Effector memory CD4-positive, alpha-beta T cell (primary cell): Measurements from ENCODE around the gene DNM3.

Experiments used
- DNase-seq, 3 donors: peaks; one replicate each; pipeline ENCODE4 v3.0.0-alpha.2; 2020
- H3K27ac ChIP-seq: 2 replicates; pipeline ENCODE4 v1.7.0; 2013; ENCODE audit warnings: mild to moderate bottlenecking, low read length, moderate library complexity; ENCODE audit not compliant: insufficient read depth, poor library complexity, severe bottlenecking
- H3K27me3 ChIP-seq: replicated peaks from 2 replicates; pipeline ENCODE4 v1.7.0; 2013; ENCODE audit warnings: mild to moderate bottlenecking, low read length; ENCODE audit not compliant: insufficient read depth, control insufficient read depth, poor library complexity, severe bottlenecking
- H3K36me3 ChIP-seq: 2 replicates; pipeline ENCODE4 v1.7.0; 2013; ENCODE audit warnings: mild to moderate bottlenecking, low read length, moderate library complexity; ENCODE audit not compliant: control insufficient read depth, insufficient read depth
- H3K4me1 ChIP-seq: 2 replicates; pipeline ENCODE4 v1.7.0; 2013; ENCODE audit warnings: low read length, mild to moderate bottlenecking; ENCODE audit not compliant: control insufficient read depth, insufficient read depth, poor library complexity, severe bottlenecking
- H3K4me3 ChIP-seq: 2 replicates; pipeline ENCODE4 v1.7.0; 2013; ENCODE audit warnings: low read length, low read depth, mild to moderate bottlenecking; ENCODE audit not compliant: insufficient read depth, poor library complexity, severe bottlenecking
- H3K9me3 ChIP-seq: 2 replicates; pipeline ENCODE4 v1.7.0; 2013; ENCODE audit warnings: mild to moderate bottlenecking, low read length, moderate library complexity; ENCODE audit not compliant: control insufficient read depth

The DNM3 gene

DNA sequence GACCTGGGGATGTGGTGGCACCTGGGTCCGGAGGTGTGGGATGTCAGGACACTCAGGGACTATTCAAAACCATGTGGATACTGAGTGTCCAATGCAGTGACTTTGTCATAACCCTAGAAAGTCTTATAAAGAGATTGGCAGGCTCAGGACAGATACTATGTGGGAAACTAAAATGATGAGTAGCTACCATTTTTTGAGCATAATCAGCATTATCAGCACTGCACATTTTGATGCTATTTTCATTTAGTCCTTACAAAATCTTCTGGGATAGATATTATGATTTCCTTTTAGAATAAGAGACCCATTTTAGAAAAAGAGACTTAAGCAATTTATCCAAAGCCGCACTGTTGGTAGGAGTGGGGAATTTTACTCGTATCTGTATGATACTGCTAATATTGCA lies 93.4 kb downstream of the DNM3 start:
- DNase-seq: no peak
- H3K4me3 ChIP-seq: no peak overlapping the region
- no peaks in the 10 kb centered on the region for H3K9me3 ChIP-seq
- H3K27me3 ChIP-seq: no peaks in the 10 kb centered on the region
- no peaks in the 10 kb centered on the region for H3K4me1 ChIP-seq
- H3K27ac ChIP-seq: no peak overlapping the region
- H3K36me3 ChIP-seq: no peaks in the 10 kb centered on the region

DNA sequence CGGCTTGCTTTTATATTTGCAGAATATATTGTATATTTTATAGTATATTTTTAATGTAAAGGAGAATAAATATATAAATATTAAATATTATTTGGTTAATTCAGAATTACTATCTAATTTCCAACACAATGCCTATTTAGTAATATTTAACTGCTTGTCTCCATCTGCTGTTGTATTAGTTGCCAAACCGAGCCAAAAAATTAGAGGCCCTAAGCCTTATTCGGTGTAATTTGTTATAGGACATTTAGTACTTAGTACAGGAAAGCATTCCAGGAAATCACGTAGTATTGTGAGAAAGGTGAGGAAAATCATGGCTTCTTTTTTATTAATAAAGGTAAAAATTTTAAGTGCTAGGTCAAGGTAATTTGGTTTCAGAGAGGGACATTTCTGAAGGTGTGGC lies 93.8 kb downstream of the DNM3 start:
- Histone ChIP-seq H3K9me3 (no peaks in the 10 kb centered on the region), H3K27me3 (no peaks in the 10 kb centered on the region), H3K4me3 (no peak overlapping the region), H3K4me1 (no peaks in the 10 kb centered on the region), H3K36me3 (no peaks in the 10 kb centered on the region), H3K27ac (no peak overlapping the region)
- no peak for DNase-seq

DNA sequence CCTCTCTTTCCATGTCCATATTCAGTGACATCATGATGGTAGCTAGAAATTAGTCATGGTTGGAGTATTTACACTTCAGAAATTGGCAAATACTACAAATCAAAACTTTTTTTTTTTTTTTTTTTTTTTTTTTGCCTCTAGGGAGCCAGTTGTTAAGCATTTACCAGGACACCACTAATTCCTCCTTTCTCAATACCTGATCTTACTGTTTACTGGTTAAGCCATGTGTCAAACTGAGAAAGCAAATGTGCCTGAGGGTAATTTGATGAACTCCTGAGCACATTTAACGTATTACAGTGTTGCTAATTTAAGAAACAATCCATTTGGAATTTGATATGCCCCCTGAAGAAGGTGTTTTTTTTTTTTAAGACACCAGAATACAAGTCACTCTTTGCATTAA lies 94.4 kb downstream of the DNM3 start:
- Histone ChIP-seq H3K27me3 (no peaks in the 10 kb centered on the region), H3K36me3 (no peaks in the 10 kb centered on the region), H3K4me3 (no peak overlapping the region), H3K9me3 (no peaks in the 10 kb centered on the region), H3K4me1 (no peaks in the 10 kb centered on the region), H3K27ac (no peak overlapping the region)
- no peak for DNase-seq

DNA sequence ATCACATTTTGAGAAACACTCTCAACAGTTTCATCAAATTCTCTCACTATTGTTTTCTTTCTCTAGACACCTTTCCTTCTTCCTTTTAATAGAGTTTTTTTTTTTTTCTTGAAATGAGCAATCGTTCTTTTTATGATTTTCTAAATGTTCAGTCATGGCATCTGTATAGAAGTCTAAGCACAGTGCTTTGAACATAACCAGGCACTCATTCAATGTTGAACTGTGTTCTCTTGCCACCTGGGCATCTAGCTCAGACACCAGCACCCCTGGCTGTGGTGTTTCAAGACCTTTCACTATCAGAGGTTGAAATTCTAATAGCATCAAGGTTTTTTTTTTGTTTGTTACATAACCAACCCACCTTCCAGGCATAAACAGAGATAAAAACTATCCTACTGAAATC lies 96.6 kb downstream of the DNM3 start:
- DNase-seq: no peak
- H3K4me1 ChIP-seq: no peaks in the 10 kb centered on the region
- H3K27ac ChIP-seq: no peak overlapping the region
- no peaks in the 10 kb centered on the region for H3K27me3 ChIP-seq
- no peaks in the 10 kb centered on the region for H3K9me3 ChIP-seq
- no peaks in the 10 kb centered on the region for H3K36me3 ChIP-seq
- no peak overlapping the region for H3K4me3 ChIP-seq

DNA sequence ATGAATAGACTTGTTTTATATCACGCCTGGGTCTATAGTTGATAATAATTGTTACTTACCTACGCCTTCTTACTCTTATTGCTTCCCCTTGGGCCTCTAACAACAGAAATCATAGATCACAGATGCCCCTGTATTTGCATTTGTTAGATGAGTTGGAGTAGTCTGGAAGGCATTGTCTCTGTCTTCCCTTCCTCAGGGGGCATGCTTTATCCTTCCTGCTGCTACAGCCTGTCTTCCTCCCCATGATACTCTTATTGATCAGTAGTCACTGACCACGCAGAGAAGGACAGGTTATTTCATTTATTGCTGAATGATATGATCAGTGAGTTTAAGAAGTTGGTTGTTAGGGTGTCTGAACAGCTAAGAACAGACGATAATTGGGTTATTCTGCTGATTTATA lies 98.4 kb downstream of the DNM3 start:
- no peaks in the 10 kb centered on the region for H3K9me3 ChIP-seq
- no peaks in the 10 kb centered on the region for H3K27me3 ChIP-seq
- H3K27ac ChIP-seq: no peak overlapping the region
- H3K36me3 ChIP-seq: no peaks in the 10 kb centered on the region
- H3K4me1 ChIP-seq: no peaks in the 10 kb centered on the region
- H3K4me3 ChIP-seq: no peak overlapping the region
- DNase-seq: no peak

DNA sequence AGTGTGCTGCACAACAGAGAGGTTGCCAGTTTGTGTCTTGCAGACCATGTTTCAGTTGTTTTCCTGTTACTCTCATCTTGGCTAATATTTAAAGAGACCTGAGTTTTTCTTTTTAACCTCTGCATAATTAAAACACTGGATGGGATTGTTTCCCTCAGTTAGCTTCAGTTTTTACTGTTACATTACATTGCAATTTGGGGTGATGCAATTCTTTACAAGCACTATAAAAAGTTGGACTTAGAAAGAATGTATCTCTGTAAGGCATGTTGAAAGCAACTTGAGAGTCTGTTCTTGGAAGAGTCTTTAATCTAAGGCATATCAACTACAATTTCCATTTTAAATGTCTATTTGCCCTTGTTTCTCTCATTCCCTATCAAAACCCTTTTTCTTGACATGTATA lies 99.1 kb downstream of the DNM3 start:
- Histone ChIP-seq H3K9me3 (no peaks in the 10 kb centered on the region), H3K27me3 (no peaks in the 10 kb centered on the region), H3K4me1 (no peaks in the 10 kb centered on the region), H3K36me3 (no peaks in the 10 kb centered on the region), H3K4me3 (no peak overlapping the region), H3K27ac (no peak overlapping the region)
- DNase-seq: no peak

DNA sequence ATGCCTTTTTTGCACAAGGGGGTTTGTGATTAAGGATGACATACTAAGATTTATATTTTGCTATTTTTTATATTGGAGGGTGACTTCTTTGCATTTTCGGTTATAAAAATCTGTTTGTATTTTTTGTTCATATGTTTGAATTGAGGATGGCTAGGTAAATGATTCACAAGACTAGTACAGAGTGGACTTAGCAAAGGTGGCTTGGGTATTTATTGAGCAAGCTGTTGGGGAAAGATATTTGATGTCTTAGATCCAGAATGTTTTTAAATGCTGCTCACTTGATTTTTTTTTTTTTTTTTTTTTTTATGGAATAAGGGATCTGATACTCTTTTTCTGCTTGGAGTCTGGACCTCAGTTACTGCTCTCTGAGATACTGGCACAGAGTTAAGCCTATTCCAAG lies 100.6 kb downstream of the DNM3 start:
- no peak for DNase-seq
- no peak overlapping the region for H3K27ac ChIP-seq
- no peaks in the 10 kb centered on the region for H3K27me3 ChIP-seq
- no peaks in the 10 kb centered on the region for H3K4me1 ChIP-seq
- H3K9me3 ChIP-seq: no peaks in the 10 kb centered on the region
- H3K36me3 ChIP-seq: no peaks in the 10 kb centered on the region
- no peak overlapping the region for H3K4me3 ChIP-seq

DNA sequence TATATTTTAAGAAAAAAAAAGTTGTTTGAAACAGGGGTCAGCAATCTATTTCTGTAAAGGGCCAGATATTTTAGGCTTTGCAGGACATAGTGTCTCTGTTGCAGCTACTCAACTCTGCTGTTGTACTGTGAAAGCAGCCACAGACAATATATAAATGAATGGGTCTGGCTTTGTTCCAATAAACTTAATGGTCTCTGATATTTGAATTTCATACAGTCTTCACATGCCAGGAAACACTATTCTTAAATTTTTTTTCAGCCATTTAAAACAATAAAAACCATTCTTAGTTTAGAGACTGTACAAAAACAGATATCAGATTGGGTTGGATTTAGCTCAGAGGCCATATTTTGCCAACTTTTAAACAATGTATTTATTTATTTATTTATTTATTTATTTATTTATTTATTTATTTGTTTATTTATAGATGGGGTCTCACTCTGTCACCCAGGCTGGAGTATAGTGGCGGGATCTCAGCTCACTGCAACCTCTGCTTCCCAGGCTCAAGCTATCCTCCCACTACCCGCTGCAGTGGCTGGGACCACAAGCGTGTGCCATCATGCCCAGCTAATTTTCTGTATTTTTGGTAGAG lies 102.8 kb downstream of the DNM3 start:
- no peaks in the 10 kb centered on the region for H3K4me1 ChIP-seq
- H3K4me3 ChIP-seq: no peak overlapping the region
- no peak overlapping the region for H3K27ac ChIP-seq
- no peaks in the 10 kb centered on the region for H3K36me3 ChIP-seq
- H3K27me3 ChIP-seq: no peaks in the 10 kb centered on the region
- no peak for DNase-seq
- no peaks in the 10 kb centered on the region for H3K9me3 ChIP-seq

DNA sequence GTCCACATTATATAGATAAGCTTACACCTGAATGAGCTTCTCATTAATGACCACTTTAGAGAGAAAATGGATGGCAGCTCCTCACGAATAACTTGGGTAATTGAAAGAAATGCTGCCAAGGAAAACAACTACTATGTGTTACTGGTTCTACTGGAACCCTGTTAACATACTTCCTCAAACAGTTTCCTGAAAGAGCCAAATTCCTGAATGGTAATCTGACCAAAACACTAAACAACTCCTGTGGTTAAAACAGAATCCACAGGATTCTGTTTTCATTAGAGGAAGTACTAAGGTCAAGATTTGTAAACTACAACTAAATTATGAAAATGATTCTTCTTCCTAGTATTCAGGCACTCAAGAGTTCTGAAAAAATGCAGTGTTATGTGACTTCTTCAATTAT lies 107.2 kb downstream of the DNM3 start:
- no peak for DNase-seq
- Histone ChIP-seq H3K27me3 (no peaks in the 10 kb centered on the region), H3K36me3 (no peaks in the 10 kb centered on the region), H3K27ac (no peak overlapping the region), H3K4me1 (no peaks in the 10 kb centered on the region), H3K4me3 (no peak overlapping the region), H3K9me3 (no peaks in the 10 kb centered on the region)

DNA sequence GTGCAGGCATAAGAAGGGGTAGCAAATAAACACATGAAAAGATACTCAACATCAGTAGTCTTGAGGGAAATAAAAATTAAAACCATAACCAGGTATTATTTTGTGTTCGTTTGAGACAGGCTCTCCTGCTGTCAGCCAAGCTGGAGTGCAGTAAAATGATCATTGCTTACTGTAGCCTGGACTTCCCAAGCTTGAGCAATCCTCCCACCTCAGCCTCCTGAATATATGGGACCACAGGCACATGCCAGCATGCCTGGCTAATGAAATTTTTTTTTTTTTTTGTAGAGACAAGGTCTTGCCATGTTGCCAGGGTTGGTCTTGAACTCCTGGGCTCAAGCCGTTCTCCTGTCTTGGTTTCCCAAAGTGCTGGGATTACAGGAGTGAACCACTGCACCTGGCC lies 108.0 kb downstream of the DNM3 start:
- no peak overlapping the region for H3K4me3 ChIP-seq
- no peak for DNase-seq
- H3K36me3 ChIP-seq: no peaks in the 10 kb centered on the region
- H3K4me1 ChIP-seq: no peaks in the 10 kb centered on the region
- H3K27me3 ChIP-seq: no peaks in the 10 kb centered on the region
- H3K9me3 ChIP-seq: no peaks in the 10 kb centered on the region
- H3K27ac ChIP-seq: no peak overlapping the region

DNA sequence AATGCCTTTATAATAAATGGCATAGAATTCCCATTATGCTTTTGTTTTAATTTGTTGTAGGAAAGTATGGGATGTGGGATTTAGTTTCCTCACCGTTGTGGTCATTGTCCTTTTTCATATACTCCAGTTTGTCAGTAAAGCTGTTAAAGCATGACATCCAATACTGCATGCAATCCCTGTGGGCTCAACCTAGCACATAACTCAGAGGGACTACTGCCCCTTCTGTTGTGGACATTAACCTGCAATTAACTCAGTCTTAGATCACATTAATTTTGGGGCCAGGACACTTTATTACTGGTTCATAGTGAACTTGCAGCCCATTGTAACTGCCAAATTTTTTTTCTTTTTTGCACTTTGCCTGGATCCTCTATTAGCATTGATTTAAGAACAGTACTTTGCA lies 112.5 kb downstream of the DNM3 start:
- no peaks in the 10 kb centered on the region for H3K4me1 ChIP-seq
- no peak for DNase-seq
- H3K4me3 ChIP-seq: no peak overlapping the region
- H3K9me3 ChIP-seq: no peaks in the 10 kb centered on the region
- H3K27ac ChIP-seq: no peak overlapping the region
- no peaks in the 10 kb centered on the region for H3K36me3 ChIP-seq
- no peaks in the 10 kb centered on the region for H3K27me3 ChIP-seq
